ENCODE results near the gene GLI3.

Gene GLI3

DNA sequence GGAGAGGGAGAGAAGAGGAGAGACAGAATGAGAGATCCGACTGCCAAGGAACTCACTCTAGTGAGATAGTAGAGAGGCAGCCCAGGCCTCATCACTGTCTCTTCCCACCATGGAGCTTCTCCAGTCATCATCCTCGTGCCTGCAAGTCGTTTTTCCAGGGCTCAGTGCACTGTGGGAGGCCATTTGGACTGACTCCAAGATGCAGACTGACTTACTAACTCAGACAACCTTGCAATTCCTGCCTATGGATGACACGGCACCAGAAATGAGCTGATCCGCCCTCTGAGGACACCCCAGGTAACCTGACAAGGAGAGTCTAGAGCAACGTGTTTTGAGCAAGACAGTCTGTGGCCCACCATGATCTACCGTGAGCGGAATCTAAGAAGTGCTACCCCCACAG is 154.9 kb downstream of the GLI3 start:
- DNase-seq (ENCODE audit: low spot score), result no peak

GRCh38 chr7:42081671-42082070 is 155.3 kb downstream of the GLI3 start:
- no peak for DNase-seq (ENCODE audit: low spot score)

DNA sequence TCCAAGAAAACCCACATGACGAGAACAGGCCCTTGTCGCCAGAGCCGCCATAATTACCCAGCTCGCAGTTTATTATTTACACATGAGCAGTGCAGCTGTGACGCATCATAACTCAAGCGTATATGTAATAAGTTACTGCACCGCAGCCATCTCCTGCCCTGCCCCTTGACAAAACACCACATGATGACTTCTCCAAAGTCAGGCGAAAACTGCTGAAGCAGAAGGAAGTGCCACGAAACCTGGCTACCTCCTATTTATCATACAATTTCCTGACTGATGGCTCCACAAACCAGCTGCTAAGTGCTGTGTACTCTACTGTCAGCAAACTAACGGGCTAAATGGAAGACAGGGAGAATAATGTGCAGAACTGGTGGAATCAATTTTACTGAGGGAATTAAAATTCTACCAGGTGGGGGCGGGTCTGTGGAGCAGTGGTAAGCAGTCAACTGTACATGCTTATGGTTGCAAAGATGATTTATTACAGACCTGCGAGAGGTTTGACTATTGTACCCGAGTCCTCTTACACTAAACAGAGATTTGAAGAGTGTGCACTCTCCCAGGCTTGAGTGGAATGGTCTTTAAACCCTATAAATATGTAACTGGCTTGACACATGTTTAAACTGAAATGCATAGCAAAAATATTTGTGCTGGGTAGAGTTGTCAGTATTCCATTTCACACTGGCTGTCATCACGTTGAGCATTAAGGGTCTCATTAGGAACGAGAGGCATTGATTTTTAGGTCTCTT is 156.0 kb downstream of the GLI3 start:
- DNase-seq (ENCODE audit: low spot score), result no peak

DNA sequence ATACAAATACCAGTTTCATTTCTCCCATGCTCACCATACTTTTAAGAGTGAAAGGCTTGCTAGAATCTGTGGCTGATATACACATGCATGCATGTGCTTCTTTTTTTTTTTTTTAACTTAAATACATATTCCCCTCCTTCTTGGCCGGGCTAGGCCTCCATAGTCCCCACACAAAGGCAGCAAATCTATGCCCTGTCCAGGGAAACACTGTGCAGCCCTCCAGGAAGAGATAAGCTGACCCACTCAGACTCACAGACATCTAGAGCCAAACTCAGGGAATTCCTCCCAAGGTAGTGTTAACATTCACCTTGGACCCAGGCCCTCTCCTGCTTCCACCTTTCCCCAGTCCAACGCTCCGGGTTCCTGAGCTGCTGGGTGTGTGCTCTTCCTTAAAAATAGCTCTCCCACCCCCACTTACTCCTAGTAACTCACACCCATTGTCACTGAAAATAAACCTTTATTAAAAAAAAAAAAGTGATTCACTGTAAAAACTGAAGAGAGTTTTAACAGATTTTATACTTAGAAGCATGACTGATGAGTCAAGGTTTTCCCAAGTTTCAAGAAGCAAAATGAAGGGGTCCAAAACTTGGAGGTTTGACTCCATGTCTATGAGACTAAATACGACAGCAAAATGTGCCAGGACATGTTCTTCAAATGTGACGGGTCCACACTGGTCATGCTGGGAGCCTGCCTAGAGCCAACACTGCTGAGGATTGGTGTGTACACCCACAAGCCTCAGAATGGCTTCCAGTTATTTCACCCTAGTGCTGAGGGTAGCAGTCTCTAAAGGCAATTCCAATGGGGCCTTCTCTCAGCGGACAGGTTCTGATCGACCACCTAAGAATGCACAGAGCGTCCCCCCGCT is 159.5 kb downstream of the GLI3 start:
- no peak for DNase-seq (ENCODE audit: low spot score)

DNA sequence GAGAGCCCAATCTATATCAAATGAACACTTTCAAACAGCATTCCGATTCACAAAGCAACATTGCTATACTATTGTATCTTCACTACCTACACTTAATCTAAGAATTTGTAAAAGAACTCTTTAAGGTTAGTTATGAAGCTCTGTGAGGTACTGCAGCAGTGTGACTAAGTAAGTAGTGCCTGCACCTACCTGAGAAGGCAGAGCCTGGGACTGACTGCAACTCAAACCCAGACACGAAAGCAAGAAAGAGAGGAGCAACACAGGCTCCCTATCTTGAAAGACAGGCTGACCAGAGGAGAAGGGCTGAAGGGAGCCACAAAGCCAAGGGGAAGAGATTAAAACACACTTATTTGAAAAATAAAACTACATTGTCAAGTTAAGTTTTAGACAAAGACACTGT is 160.1 kb downstream of the GLI3 start:
- no peak for DNase-seq (ENCODE audit: low spot score)

DNA sequence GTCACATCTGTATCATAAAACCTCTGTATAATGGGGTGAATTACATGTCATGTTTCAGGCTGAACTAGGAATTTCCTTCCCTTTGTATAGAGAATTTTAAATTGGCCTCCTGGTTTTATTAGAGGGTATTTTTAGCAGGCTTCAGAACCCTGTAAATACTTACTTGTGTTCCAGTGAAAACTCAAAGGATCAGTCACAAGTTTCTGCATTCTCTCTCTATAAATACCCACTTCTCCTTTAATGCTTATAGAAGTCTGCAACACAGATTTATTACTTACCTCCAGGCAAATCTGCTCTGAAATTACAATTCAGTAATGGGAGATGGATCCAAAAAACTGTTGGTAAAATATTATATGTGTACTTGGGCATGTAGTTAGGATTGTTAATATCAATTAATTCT is 161.6 kb downstream of the GLI3 start:
- no peak for DNase-seq (ENCODE audit: low spot score)

- DNase-seq (ENCODE audit: low spot score), result no peak
Measured at GRCh38 chr7:42074076-42074475, 162.9 kb downstream of the GLI3 start.

DNA sequence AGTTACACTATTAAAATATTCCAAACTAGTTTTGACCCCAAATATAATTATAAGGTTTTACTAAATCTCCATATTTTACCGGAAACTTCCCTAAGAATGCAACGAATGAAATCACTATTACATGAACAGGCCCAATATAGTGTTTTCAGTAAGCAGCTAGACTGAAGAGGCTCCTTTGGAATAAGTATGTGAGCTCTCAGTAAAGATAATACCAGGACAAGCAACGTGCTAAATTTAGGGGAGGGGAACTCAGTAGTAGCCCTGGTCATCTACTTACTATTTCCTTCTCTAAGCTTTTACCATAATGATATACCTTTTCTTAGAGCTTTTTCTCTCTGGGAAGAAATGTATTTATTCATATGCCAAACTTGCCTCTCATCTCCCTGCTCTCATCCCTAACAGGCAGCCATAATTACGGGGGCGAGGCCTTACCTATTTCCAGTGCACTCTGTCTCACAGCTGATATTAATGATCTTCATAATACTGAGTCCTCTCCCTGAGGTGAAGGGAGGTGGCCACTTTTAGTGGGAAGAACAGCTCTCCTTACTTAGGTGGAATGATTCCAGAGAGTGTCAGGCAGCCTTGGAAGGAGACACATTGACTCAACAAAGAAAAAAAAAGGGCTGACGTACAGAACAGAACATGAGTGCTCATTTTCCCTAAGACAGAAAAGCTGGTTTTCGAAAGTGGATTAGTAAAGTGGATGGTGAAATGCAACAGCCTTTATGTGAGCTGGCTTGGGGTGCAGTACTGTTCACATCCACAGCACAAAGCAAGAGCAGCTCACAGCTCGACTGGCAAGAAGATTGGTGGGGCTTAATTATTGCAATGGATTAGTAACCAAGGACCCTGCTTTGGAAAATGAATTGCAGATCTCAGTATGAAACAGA is 165.4 kb downstream of the GLI3 start:
- DNase-seq (ENCODE audit: low spot score), result no peak

- no peak for DNase-seq (ENCODE audit: low spot score)
Measured at GRCh38 chr7:42070068-42070467, 166.9 kb downstream of the GLI3 start.

- DNase-seq (ENCODE audit: low spot score), result no peak
Measured at GRCh38 chr7:42069590-42069989, 167.4 kb downstream of the GLI3 start.

GRCh38 chr7:42068554-42069280 is 168.3 kb downstream of the GLI3 start:
- DNase-seq (ENCODE audit: low spot score), result no peak

DNA sequence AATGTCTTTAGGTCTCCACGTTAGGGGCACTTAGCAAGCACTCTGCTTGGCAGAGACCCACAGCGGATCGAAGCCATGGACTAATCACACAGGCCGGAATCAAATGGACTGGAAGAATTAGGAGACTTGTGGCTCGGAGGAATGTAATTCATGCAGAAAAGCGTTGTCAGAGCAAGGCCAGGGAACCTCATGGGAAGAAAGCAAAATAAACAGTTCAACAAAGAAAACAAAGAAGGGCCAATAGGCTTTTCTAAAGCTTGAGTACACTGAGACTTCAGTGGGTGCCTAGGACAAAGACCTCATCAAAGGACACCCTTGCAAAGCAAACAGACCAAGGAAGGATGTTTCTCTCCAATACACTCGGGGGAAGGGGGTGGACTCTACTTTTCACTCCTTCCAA is 171.1 kb downstream of the GLI3 start:
- no peak for DNase-seq (ENCODE audit: low spot score)

DNA sequence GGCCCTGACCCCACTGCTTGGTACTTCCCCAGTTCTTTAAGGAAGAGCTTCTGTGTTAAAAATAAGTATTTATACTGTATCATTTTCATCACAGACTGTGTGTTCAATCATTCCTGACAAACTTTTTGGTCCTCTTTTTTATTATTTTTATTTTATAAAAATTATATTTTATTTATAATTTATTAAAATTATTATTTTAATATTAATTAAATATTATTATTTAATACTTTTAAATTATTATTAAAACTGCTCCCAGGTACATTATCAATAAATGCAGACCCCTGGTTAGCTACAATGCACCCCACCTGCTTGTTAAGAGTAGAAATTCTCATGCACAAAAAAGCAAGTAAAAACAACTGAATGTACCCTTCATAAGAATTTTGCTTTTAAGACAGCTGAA is 172.0 kb downstream of the GLI3 start:
- no peak for DNase-seq (ENCODE audit: low spot score)

GRCh38 chr7:42064534-42064933 is 172.5 kb downstream of the GLI3 start:
- DNase-seq (ENCODE audit: low spot score), result no peak

GRCh38 chr7:42059275-42059674 is 177.7 kb downstream of the GLI3 start:
- no peak for DNase-seq (ENCODE audit: low spot score)

DNA sequence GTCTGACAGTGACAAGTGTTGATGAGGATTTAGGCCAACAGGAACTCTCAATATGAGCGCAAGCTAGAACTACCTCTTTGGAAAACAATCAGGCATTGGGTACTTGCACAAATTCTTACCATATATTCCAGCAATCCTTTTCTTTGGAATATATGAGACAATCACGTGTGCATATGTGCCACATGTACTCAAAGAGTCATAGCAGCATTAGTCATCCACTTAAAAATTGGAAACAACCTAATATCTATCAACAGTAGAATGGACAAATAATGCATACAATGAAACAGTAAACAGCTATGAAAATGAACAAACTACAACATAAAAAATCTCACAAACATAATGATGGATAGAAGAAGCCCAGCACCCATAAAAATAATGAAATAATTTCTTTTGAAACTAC is 179.7 kb downstream of the GLI3 start:
- no peak for DNase-seq (ENCODE audit: low spot score)

GRCh38 chr7:42055171-42055570 is 181.8 kb downstream of the GLI3 start:
- no peak for DNase-seq (ENCODE audit: low spot score)

GRCh38 chr7:42053834-42054233 is 183.2 kb downstream of the GLI3 start:
- DNase-seq (ENCODE audit: low spot score), result no peak

DNA sequence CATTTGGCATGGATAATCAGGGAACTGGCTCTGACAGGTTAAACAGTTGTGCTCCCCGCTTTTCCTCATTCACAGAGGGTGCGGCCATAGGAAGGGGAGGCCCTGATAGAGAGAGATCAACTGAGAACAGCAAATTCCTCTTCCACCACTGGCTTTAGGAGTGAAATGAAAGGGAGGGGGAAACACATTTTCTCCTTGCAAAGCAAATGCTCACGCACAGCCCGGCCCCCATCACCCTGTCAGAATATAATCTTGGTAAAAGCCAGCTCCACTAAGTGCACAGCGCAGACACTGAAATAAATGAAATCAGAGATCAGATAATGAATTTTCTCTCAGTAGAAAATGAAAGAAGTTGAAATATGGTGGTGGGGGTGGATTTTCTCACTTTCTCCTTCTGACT is 187.2 kb downstream of the GLI3 start:
- no peak for DNase-seq (ENCODE audit: low spot score)

DNA sequence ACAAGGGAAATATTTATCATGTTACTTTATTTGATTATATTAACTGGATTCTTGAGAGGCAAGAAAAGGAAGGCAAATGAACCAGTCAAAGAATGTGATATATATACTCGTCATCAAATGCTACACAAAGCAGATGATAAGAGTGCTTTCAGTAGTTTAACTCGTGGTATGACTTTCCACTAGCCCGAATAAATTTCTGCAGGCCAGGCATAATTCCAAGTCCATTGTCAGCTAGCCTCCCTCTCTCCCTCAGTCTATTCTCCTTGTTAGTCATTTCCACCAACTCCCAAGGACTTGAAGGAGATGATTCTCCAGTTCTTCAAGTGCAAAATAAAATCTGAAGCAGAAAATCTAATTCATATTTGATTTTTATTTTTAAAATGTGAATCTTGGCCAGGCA is 190.5 kb downstream of the GLI3 start:
- DNase-seq (ENCODE audit: low spot score), result no peak

DNA sequence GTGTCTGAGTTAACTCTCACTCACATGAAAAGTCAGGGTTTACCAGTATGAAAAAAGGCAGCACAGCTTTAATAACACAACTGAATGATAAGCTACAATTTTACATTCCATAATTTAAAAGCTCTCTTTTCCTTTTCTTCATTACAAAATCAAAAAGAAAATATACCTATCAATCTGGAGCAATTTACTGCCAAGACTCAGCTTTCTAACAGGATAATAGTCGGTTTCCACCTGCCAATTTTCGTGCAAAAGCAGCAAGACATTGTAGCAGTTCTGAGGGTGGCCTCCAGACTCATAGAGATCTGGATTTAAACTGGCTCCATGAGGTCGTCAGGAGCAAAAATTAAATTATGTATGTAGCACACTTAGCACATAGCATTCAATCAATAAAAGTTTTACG is 191.0 kb downstream of the GLI3 start:
- no peak for DNase-seq (ENCODE audit: low spot score)

DNA sequence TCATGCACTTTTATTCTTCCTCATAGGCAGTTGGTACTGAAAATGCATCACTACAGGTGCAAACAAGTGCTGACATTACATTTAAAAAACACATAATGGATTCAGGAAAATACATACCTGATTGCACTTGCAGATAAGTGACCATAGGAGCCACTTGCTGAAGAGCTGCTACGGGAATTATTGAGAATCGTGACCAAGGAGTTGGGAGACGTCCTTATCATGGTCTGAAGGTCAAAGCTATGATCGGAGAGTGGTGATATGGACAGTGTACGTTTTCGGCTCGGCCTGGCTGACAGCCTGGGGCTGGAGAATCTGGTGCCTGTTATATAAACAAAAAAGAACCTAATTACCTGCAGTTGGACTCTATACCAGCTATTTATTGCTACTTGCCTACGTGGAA is 197.1 kb downstream of the GLI3 start:
- no peak for DNase-seq (ENCODE audit: low spot score)
